Transverse colon (tissue), 4 donors: ENCODE data around the gene RHBDD3. TPM values are rescaled to one million over a fixed set of nuclear protein-coding genes. Genes with fewer than 3 reads are reported as not detected.

Experiments used
- DNase-seq: peaks from one replicate; pipeline ENCODE4 v3.0.0-alpha.2; 2019
- H3K27ac ChIP-seq, 4 donors: fragments of 200-600 bp; sonication (generic); 2 replicates each; pipeline ENCODE4 v1.5.1; 2016 to 2018; ENCODE audit warnings: inconsistent platforms in 4 of 4
- H3K27me3 ChIP-seq: fragments of 200-600 bp; sonication (generic); 2 replicates; pipeline ENCODE4 v1.5.1; 2017; ENCODE audit warnings: inconsistent platforms
- H3K36me3 ChIP-seq, 4 donors: fragments of 200-600 bp; sonication (generic); 2 replicates each; pipeline ENCODE4 v1.5.1; 2017 to 2019; ENCODE audit warnings: inconsistent platforms in 4 of 4
- H3K4me1 ChIP-seq, 4 donors: fragments of 200-600 bp; sonication (generic); 2 replicates each; pipeline ENCODE4 v1.5.1; 2017 to 2020; ENCODE audit warnings: inconsistent platforms in 4 of 4
- H3K4me3 ChIP-seq, 4 donors: fragments of 200-600 bp; sonication (generic); 1 replicate in 1 of 4; 2 replicates in 3 of 4; pipeline versions ENCODE4 v1.5.1 to v1.6.1; 2017 to 2019; ENCODE audit warnings: inconsistent platforms in 4 of 4
- H3K9me3 ChIP-seq, 2 donors: fragments of 200-600 bp; sonication (generic); 2 replicates each; pipeline ENCODE4 v1.5.1; 2017 to 2019; ENCODE audit warnings: inconsistent platforms in 2 of 2
- CTCF ChIP-seq, 5 experiments: fragments of 200-600 bp in 3 of 5; fragments of 450-650 bp in 2 of 5; sonication (generic) in 3 of 5; IDR thresholded peaks; 1 replicate in 2 of 5; 2 replicates in 3 of 5; pipeline ENCODE4 v1.5.1; 2016 to 2017; ENCODE audit warnings: antibody characterized with exemption in 5 of 5, inconsistent platforms in 3 of 5, mild to moderate bottlenecking in 2 of 5, moderate library complexity in 1 of 5
- EP300 ChIP-seq: sonication (generic); formaldehyde crosslinking; IDR thresholded peaks from one replicate; pipeline ENCODE4 v1.6.1; 2017; ENCODE audit warnings: antibody characterized with exemption, low read depth
- POLR2A ChIP-seq: fragments of 450-650 bp; IDR thresholded peaks from one replicate; pipeline ENCODE4 v1.6.1; 2016; ENCODE audit warnings: antibody characterized with exemption, mild to moderate bottlenecking, moderate library complexity
- POLR2AphosphoS5 ChIP-seq, 3 donors: sonication (generic); formaldehyde crosslinking; IDR thresholded peaks; one replicate each; pipeline ENCODE4 v1.6.1; 2016; ENCODE audit warnings: antibody characterized with exemption in 3 of 3
- WGBS, 2 donors: methylation state at CpG; one replicate each; pipeline ENCODE4 v1.1.5; 2018; ENCODE audit warnings: low coverage in 1 of 2; 5-methylcytosine and 5-hydroxymethylcytosine counted together
- in situ Hi-C, 4 donors: fragments of 200-750 bp; cut with MboI; loops; one replicate each; pipeline versions ENCODE4 v1.15.0 to v1.15.1; 2017; ENCODE audit warnings: low sequenced_read_pairs in 3 of 4, low pct_ligation_motif_present in 1 of 4, low pct_unique_long_range_greater_than_20kb in 1 of 4
- intact Hi-C: fragments of 100-400 bp; cut with DNase I; formaldehyde crosslinking; loops from one replicate; pipeline ENCODE4 v1.15.1; 2023; ENCODE audit warnings: low total_unique reads
- total RNA-seq, 4 donors: library from RNA; depleted of rRNA; stranded (reverse); fragments of >200 nt; gene quantifications; one replicate each; pipeline ENCODE4 v1.1.0, GENCODE V29; 2016

The RHBDD3 gene
- total RNA-seq, 4 donors from 2014 or later, result 20.9 to 131 (median 31.5) TPM

- intact Hi-C loops, result loop anchor here (2.0 kb wide), 1 partner anchor 56 kb away; no protein-coding TSS in a partner anchor
- TF ChIP-seq CTCF (IDR thresholded peaks at IDR 0.05) (no peak), EP300 (no peak), POLR2AphosphoS5 (IDR thresholded peaks at IDR 0.05) (no peak), POLR2A (no peak)
- Histone ChIP-seq H3K27ac (peak overlapping the region in 1 of 4 donors; percentile 11), H3K27me3 (no peaks in the 10 kb centered on the region), H3K9me3 (no peaks in the 10 kb centered on the region), H3K36me3 (peaks cover 0 to 27% (median 11%) of the 10 kb centered on the region in 4 donors), H3K4me1 (peaks cover under 1 to 22% (median 14%) of the 10 kb centered on the region in 4 donors), H3K4me3 (no peak overlapping the region)
- WGBS, 2 donors, result 56% methylated on average over 2 of the region's 2 CpGs; no CpG with 5 or more reads in 1 of the 2 donors
- in situ Hi-C loops, result no loop called here
- no peak for DNase-seq
Observed at GRCh38 chr22:29302402-29302680, 34.6 kb upstream of the RHBDD3 start.

- no peak for DNase-seq
- Histone ChIP-seq H3K27ac (no peak overlapping the region), H3K4me1 (peaks cover 0 to 21% (median 14%) of the 10 kb centered on the region in 4 donors), H3K4me3 (no peak overlapping the region), H3K27me3 (no peaks in the 10 kb centered on the region), H3K36me3 (peaks cover 0 to 32% (median 14%) of the 10 kb centered on the region in 4 donors), H3K9me3 (no peaks in the 10 kb centered on the region)
- 85% methylated on average over 16 of the region's 17 CpGs; no CpG with 5 or more reads in 1 of the 2 donors for WGBS, 2 donors
- intact Hi-C loops, result loop anchor here (2.0 kb wide), 1 partner anchor 57 kb away; no protein-coding TSS in a partner anchor
- in situ Hi-C loops, result no loop called here
- no peak for TF ChIP-seq EP300
- no peak for TF ChIP-seq CTCF (IDR thresholded peaks at IDR 0.05)
- TF ChIP-seq POLR2AphosphoS5 (IDR thresholded peaks at IDR 0.05), result no peak
- TF ChIP-seq POLR2A, result no peak
Observed at GRCh38 chr22:29301716-29302401, 34.1 kb upstream of the RHBDD3 start.

GRCh38 chr22:29300807-29301601, 33.2 kb upstream of the RHBDD3 start:
- 74% methylated on average over 10 of the region's 10 CpGs; no CpG with 5 or more reads in 1 of the 2 donors for WGBS, 2 donors
- Histone ChIP-seq H3K4me3 (no peak overlapping the region), H3K9me3 (no peaks in the 10 kb centered on the region), H3K4me1 (peaks cover 0 to 15% (median 11%) of the 10 kb centered on the region in 4 donors), H3K27me3 (no peaks in the 10 kb centered on the region), H3K27ac (no peak overlapping the region), H3K36me3 (peaks cover 0 to 40% (median 18%) of the 10 kb centered on the region in 4 donors)
- no peak for DNase-seq
- TF ChIP-seq EP300 (no peak), POLR2AphosphoS5 (IDR thresholded peaks at IDR 0.05) (no peak), CTCF (IDR thresholded peaks at IDR 0.05) (no peak), POLR2A (no peak)
- in situ Hi-C loops (no loop called here), intact Hi-C loops (no loop called here)

GRCh38 chr22:29300467-29300806, 32.7 kb upstream of the RHBDD3 start:
- peaks cover 0 to 46% (median 21%) of the 10 kb centered on the region in 4 donors for H3K36me3 ChIP-seq
- in situ Hi-C loops, result no loop called here
- TF ChIP-seq POLR2AphosphoS5 (IDR thresholded peaks at IDR 0.05) (peak in 1 of 3 donors; percentile 32), EP300 (no peak)
- intact Hi-C loops, result no loop called here
- H3K4me1 ChIP-seq, result peaks cover 0 to 13% (median 10%) of the 10 kb centered on the region in 4 donors
- H3K4me3 ChIP-seq, result no peak overlapping the region
- no peak overlapping the region for H3K27ac ChIP-seq
- DNase-seq, result no peak
- no peaks in the 10 kb centered on the region for H3K9me3 ChIP-seq
- WGBS, 2 donors, result 63 to 71% methylated on average over 1 to 4 of the region's 4 CpGs
- H3K27me3 ChIP-seq, result no peaks in the 10 kb centered on the region
